ENCODE measurements around the gene SMYD3.

SMYD3 gene

DNA sequence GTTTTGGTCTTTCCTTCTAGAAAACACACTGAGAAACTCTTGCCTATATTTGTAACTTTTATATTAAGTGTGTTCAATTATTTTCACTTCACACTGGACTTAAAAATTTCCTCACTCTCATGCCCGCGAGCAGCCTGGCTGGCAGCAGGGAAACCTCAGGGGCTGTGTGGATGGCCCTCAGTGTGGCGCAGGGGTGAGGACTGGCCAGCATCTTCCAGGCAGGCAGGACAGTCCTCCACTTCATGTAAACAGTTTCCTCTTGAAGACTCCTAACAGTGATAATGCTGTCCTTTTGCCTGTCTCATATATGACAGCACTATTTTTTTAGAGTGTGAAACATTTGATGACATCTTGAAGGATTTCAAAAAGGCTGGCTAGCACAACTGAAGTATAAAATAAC, 733.7 kb downstream of the SMYD3 start:
- TF ChIP-seq TAF1 (IDR thresholded peaks at IDR 0.05; ENCODE audit: borderline replicate concordance, insufficient read depth, low read length) (no peak), POLR2AphosphoS5 (IDR thresholded peaks at IDR 0.05; ENCODE audit: low read depth, low read length) (no peak), FOXP2 (optimal IDR thresholded peaks at IDR 0.05; ENCODE audit: borderline replicate concordance, extremely low read depth, extremely low read length, insufficient read depth) (no peak), SIN3A (IDR thresholded peaks at IDR 0.05; ENCODE audit: borderline replicate concordance, insufficient read depth, low read length) (no peak)
- TF ChIP-seq, protein P1, sequence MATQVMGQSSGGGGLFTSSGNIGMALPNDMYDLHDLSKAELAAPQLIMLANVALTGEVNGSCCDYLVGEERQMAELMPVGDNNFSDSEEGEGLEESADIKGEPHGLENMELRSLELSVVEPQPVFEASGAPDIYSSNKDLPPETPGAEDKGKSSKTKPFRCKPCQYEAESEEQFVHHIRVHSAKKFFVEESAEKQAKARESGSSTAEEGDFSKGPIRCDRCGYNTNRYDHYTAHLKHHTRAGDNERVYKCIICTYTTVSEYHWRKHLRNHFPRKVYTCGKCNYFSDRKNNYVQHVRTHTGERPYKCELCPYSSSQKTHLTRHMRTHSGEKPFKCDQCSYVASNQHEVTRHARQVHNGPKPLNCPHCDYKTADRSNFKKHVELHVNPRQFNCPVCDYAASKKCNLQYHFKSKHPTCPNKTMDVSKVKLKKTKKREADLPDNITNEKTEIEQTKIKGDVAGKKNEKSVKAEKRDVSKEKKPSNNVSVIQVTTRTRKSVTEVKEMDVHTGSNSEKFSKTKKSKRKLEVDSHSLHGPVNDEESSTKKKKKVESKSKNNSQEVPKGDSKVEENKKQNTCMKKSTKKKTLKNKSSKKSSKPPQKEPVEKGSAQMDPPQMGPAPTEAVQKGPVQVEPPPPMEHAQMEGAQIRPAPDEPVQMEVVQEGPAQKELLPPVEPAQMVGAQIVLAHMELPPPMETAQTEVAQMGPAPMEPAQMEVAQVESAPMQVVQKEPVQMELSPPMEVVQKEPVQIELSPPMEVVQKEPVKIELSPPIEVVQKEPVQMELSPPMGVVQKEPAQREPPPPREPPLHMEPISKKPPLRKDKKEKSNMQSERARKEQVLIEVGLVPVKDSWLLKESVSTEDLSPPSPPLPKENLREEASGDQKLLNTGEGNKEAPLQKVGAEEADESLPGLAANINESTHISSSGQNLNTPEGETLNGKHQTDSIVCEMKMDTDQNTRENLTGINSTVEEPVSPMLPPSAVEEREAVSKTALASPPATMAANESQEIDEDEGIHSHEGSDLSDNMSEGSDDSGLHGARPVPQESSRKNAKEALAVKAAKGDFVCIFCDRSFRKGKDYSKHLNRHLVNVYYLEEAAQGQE (IDR thresholded peaks at IDR 0.05; ENCODE audit: insufficient read depth in 1 of 2, low read depth in 2 of 2, low read length in 2 of 2) = no peak

DNA sequence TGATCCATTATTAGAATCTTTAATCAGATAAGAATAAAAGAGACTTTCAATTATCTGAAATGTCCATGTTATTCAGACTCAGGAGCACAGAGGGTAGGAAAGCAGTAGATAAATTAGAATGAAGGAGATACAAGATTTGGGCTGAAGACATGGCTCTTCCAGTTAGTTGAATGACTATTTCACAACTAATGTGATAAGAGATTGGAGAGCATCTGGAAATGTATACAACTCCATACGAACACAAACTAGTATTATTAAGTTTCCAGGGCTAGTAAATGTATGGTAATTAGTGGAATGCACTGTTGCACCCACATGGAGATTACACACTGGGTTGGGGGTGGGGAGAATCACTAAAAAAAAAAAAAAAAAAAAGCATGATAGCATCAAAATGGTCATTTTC, 734.3 kb downstream of the SMYD3 start:
- TF ChIP-seq TAF1 (IDR thresholded peaks at IDR 0.05; ENCODE audit: borderline replicate concordance, insufficient read depth, low read length) (no peak), SIN3A (IDR thresholded peaks at IDR 0.05; ENCODE audit: borderline replicate concordance, insufficient read depth, low read length) (no peak), FOXP2 (optimal IDR thresholded peaks at IDR 0.05; ENCODE audit: borderline replicate concordance, extremely low read depth, extremely low read length, insufficient read depth) (no peak), POLR2AphosphoS5 (IDR thresholded peaks at IDR 0.05; ENCODE audit: low read depth, low read length) (no peak)
- TF ChIP-seq, protein P1 (IDR thresholded peaks at IDR 0.05; ENCODE audit: insufficient read depth in 1 of 2, low read depth in 2 of 2, low read length in 2 of 2) = no peak

DNA sequence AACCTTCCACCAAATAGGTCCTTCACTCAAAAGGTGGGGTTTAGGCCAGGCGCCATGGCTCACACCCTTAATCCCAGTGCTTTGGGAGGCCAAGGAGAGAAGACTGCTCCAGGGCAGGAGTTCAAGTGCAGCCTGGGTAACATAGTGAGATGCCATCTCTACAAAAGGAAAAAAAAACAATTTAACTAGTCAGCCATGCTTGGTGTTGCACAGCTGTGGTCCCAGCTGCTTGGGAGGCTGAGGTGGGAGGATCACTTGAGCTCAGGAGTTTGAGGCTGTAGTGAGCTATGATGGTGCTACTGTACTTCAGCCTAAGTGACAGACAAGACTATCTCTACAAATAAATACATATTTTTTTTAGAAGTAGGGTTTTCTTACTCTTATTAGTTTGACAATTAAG, 734.8 kb downstream of the SMYD3 start:
- TF ChIP-seq POLR2AphosphoS5 (IDR thresholded peaks at IDR 0.05; ENCODE audit: low read depth, low read length) (no peak), SIN3A (IDR thresholded peaks at IDR 0.05; ENCODE audit: borderline replicate concordance, insufficient read depth, low read length) (no peak), TAF1 (IDR thresholded peaks at IDR 0.05; ENCODE audit: borderline replicate concordance, insufficient read depth, low read length) (no peak), FOXP2 (optimal IDR thresholded peaks at IDR 0.05; ENCODE audit: borderline replicate concordance, extremely low read depth, extremely low read length, insufficient read depth) (no peak)
- TF ChIP-seq, protein P1 (IDR thresholded peaks at IDR 0.05; ENCODE audit: insufficient read depth in 1 of 2, low read depth in 2 of 2, low read length in 2 of 2) = no peak

DNA sequence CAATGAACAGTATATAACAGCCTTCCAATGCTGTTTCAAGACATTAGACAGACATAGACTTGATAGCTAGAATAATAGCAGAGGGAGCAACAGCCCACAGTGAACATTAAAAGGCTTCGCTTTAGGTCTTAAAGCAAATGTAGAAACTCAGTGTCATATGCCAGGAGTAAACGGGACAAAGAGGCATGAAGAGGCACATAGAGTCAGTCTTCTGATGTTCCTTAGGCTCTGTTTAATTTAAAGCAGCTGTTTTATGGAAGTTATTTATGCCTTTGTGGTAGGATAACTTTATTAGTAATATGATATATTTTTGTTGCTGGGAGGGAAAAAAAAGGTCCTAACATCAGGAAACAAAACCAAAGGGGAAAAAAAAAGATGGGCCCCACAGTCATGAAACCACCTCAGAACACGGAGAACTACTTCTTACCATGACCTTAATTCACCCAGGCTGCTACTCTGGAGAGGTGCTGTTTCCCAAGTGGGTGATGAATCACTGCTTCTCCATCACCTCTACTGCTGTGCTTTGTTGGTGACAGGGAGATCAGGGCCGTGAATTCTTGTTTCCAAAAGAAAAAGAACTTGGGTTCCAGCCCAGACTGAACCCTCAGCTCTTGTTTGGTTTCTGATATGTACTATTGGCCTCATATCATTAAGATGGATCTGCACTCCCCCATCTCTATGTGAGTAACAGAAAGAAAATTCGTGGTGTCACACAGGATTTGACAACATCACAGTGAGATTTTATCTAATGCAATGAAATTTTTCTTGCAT, 735.4 kb downstream of the SMYD3 start:
- TF ChIP-seq FOXP2 (optimal IDR thresholded peaks at IDR 0.05; ENCODE audit: borderline replicate concordance, extremely low read depth, extremely low read length, insufficient read depth) = no peak
- TF ChIP-seq, protein P1 (IDR thresholded peaks at IDR 0.05; ENCODE audit: insufficient read depth in 1 of 2, low read depth in 2 of 2, low read length in 2 of 2) = no peak
- no peak for TF ChIP-seq POLR2AphosphoS5 (IDR thresholded peaks at IDR 0.05; ENCODE audit: low read depth, low read length)
- TF ChIP-seq SIN3A (IDR thresholded peaks at IDR 0.05; ENCODE audit: borderline replicate concordance, insufficient read depth, low read length) = no peak
- TF ChIP-seq TAF1 (IDR thresholded peaks at IDR 0.05; ENCODE audit: borderline replicate concordance, insufficient read depth, low read length) = no peak
